GM23338 (cell line): ENCODE data around the gene PVALB. TPM values are rescaled to one million over a fixed set of nuclear protein-coding genes. Genes with fewer than 3 reads are reported as not detected.

ENCODE experiments used
- ATAC-seq: fragments of 200-7000 bp; cut with Tn5 transposase; 3 replicates; pipeline ENCODE4 v1.9.1; 2020
- DNase-seq: peaks from one replicate; pipeline ENCODE4 v3.0.0-alpha.2; 2015; ENCODE audit warnings: low spot score
- H2AFZ ChIP-seq: fragments of 200-600 bp; sonication (generic); 2 replicates; pipeline ENCODE4 v1.8.0; 2016; ENCODE audit warnings: antibody characterized with exemption, mild to moderate bottlenecking, moderate library complexity
- H3F3A ChIP-seq: fragments of 200-600 bp; sonication (generic); replicated peaks from 2 replicates; pipeline ENCODE4 v1.8.0; 2017; ENCODE audit warnings: antibody characterized with exemption, mixed run types, low read depth
- H3K27ac ChIP-seq: fragments of 200-600 bp; sonication (generic); 2 replicates; pipeline ENCODE4 v1.6.1; 2016; ENCODE audit warnings: low read depth
- H3K27me3 ChIP-seq: fragments of 200-600 bp; sonication (generic); 2 replicates; pipeline ENCODE4 v1.8.0; 2016; ENCODE audit warnings: mild to moderate bottlenecking, mixed run types, moderate library complexity; ENCODE audit not compliant: insufficient read depth
- H3K36me3 ChIP-seq: fragments of 200-600 bp; sonication (generic); 2 replicates; pipeline ENCODE4 v1.8.0; 2016; ENCODE audit warnings: mild to moderate bottlenecking; ENCODE audit not compliant: insufficient read depth
- H3K4me1 ChIP-seq: fragments of 200-600 bp; sonication (generic); 2 replicates; pipeline ENCODE4 v1.8.0; 2016; ENCODE audit warnings: mild to moderate bottlenecking, moderate library complexity; ENCODE audit not compliant: insufficient read depth
- H3K4me2 ChIP-seq: fragments of 200-600 bp; sonication (generic); 2 replicates; pipeline ENCODE4 v1.7.1; 2017; ENCODE audit warnings: mixed run types
- H3K4me3 ChIP-seq: fragments of 200-600 bp; sonication (generic); 2 replicates; pipeline ENCODE4 v1.6.1; 2016; ENCODE audit warnings: mixed run types
- H3K79me2 ChIP-seq: fragments of 200-600 bp; sonication (generic); replicated peaks from 2 replicates; pipeline ENCODE4 v1.8.0; 2017; ENCODE audit warnings: mild to moderate bottlenecking; ENCODE audit not compliant: insufficient read depth
- H3K9me2 ChIP-seq: fragments of 200-600 bp; sonication (generic); 2 replicates; pipeline ENCODE4 v1.8.0; 2017; ENCODE audit not compliant: insufficient read depth
- H4K20me1 ChIP-seq: fragments of 200-600 bp; sonication (generic); replicated peaks from 2 replicates; pipeline ENCODE4 v1.8.0; 2017; ENCODE audit warnings: mild to moderate bottlenecking; ENCODE audit not compliant: insufficient read depth
- H3K27ac Mint-ChIP-seq: 2 replicates; pipeline ENCODE4 v1.8.0; 2020; ENCODE audit warnings: inconsistent platforms, mild to moderate bottlenecking, moderate library complexity, mixed read lengths
- H3K27me3 Mint-ChIP-seq: 3 replicates; pipeline ENCODE4 v1.8.0; 2022; ENCODE audit warnings: low read depth, mild to moderate bottlenecking, moderate library complexity, mixed read lengths, inconsistent platforms; ENCODE audit not compliant: insufficient read depth, poor library complexity
- H3K36me3 Mint-ChIP-seq: 3 replicates; pipeline ENCODE4 v1.8.0; 2021; ENCODE audit warnings: low read depth, mild to moderate bottlenecking, inconsistent platforms, moderate library complexity, mixed read lengths
- H3K4me1 Mint-ChIP-seq: 3 replicates; pipeline ENCODE4 v1.8.0; 2020; ENCODE audit warnings: mild to moderate bottlenecking, inconsistent platforms, mixed read lengths
- H3K4me3 Mint-ChIP-seq: 3 replicates; pipeline ENCODE4 v1.8.0; 2021; ENCODE audit warnings: moderate library complexity, mild to moderate bottlenecking, inconsistent platforms, mixed read lengths
- H3K9me3 Mint-ChIP-seq: 3 replicates; pipeline ENCODE4 v1.8.0; 2020; ENCODE audit warnings: moderate library complexity, mild to moderate bottlenecking, inconsistent platforms, mixed read lengths
- CREB1 ChIP-seq: fragments of 250-450 bp; sonication (Bioruptor Pico); IDR thresholded peaks from 2 replicates; pipeline ENCODE4 v1.5.0; 2020; ENCODE audit warnings: low read depth, mild to moderate bottlenecking, moderate library complexity
- EZH2 ChIP-seq: fragments of 200-600 bp; sonication (generic); IDR thresholded peaks from one replicate; pipeline ENCODE4 v1.8.0; 2017; ENCODE audit warnings: antibody characterized with exemption, mild to moderate bottlenecking, low read depth; ENCODE audit not compliant: unreplicated experiment
- JUNB ChIP-seq: IDR thresholded peaks from one replicate; pipeline ENCODE4 v1.6.1; 2016; ENCODE audit warnings: antibody characterized with exemption; ENCODE audit not compliant: unreplicated experiment
- NANOG ChIP-seq: IDR thresholded peaks from 2 replicates; pipeline ENCODE4 v1.6.1; 2016; ENCODE audit warnings: antibody characterized with exemption, borderline replicate concordance
- POLR2AphosphoS5 ChIP-seq: IDR thresholded peaks from 2 replicates; pipeline ENCODE4 v1.6.1; 2016; ENCODE audit warnings: antibody characterized with exemption, low read depth
- STAT1 ChIP-seq: IDR thresholded peaks from one replicate; pipeline ENCODE4 v1.6.1; 2016; ENCODE audit warnings: antibody characterized with exemption; ENCODE audit not compliant: unreplicated experiment
- ZNF114 ChIP-seq: fragments of 250-450 bp; sonication (Bioruptor Pico); IDR thresholded peaks from 2 replicates; pipeline ENCODE4 v1.5.0; 2020; ENCODE audit warnings: mild to moderate bottlenecking, moderate library complexity
- ZNF331 ChIP-seq: fragments of 250-450 bp; sonication (Bioruptor Pico); IDR thresholded peaks from 2 replicates; pipeline ENCODE4 v1.5.0; 2020; ENCODE audit warnings: low read depth, mild to moderate bottlenecking, moderate library complexity
- polyA plus RNA-seq: library from polyadenylated mRNA; unstranded; fragments of >200 nt; fragmentation: Nextera tagmentation; extraction: Ambion mirVana; gene quantifications from 2 replicates; pipeline ENCODE4 v1.2.1, GENCODE V29; 2016
- total RNA-seq: library from RNA; depleted of rRNA; stranded (reverse); fragments of >200 nt; shearing (Covaris generic); gene quantifications from 2 replicates; pipeline ENCODE4 v1.2.3, GENCODE V29; 2014
- TF ChIP-seq, protein P1 (sequence below): fragments of 250-450 bp; sonication (Bioruptor Pico); IDR thresholded peaks from 2 replicates; pipeline ENCODE4 v1.5.0; 2020; ENCODE audit warnings: mild to moderate bottlenecking, moderate library complexity
- TF ChIP-seq, protein P2 (sequence below): IDR thresholded peaks from 2 replicates; pipeline ENCODE4 v1.6.1; 2016; ENCODE audit warnings: antibody characterized with exemption
- TF ChIP-seq, protein P3 (sequence below): IDR thresholded peaks from one replicate; pipeline ENCODE4 v1.6.1; 2018; ENCODE audit warnings: antibody characterized with exemption; ENCODE audit not compliant: unreplicated experiment

PVALB gene
- total and polyA plus RNA-seq, 2 experiments from 2014 or later, result 7.9 TPM; not detected in 1

DNA sequence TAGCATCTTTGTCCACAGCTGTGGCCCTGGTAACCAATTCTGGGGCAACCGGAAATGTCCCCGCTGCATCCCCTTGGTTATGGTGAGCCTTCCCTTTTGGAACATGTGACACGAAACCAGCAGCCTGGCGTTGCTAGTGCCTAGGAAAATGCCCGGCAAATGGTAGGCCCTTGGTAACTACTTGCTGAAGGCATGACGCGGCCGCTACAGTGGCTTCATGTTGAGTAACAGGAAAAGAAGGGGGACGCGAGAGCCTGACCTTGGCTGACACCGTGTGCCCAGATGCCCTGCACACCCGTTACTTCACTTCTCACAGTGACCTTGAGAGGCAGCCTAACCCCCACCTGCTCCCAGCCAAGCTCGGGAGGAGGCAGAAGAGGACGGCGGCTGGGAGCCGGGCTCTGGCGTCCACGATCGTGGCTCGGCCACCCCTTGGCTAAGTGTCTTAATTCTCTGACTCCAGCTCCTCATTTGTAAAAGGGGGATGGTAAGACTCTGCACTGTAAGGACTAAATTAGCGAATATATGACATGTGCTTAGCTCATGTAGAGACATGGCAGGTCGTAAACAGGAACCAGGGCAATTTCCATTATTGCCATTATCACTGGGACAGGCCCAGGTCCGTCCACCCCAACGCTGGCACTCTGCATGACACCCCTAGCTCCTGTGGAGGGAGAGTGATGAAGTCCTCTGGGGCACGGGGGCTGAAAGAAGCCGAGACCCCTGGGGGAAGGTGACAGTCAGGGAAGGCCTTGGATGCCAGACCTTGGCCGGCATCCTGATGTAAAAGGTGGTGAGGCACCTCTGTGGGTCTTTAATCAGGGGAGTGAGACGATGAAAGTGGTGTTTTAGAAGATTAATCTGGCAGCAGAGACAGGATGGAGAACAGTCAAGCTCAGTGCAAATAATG is 59.8 kb downstream of the PVALB start (continued):
- TF ChIP-seq, protein P1, sequence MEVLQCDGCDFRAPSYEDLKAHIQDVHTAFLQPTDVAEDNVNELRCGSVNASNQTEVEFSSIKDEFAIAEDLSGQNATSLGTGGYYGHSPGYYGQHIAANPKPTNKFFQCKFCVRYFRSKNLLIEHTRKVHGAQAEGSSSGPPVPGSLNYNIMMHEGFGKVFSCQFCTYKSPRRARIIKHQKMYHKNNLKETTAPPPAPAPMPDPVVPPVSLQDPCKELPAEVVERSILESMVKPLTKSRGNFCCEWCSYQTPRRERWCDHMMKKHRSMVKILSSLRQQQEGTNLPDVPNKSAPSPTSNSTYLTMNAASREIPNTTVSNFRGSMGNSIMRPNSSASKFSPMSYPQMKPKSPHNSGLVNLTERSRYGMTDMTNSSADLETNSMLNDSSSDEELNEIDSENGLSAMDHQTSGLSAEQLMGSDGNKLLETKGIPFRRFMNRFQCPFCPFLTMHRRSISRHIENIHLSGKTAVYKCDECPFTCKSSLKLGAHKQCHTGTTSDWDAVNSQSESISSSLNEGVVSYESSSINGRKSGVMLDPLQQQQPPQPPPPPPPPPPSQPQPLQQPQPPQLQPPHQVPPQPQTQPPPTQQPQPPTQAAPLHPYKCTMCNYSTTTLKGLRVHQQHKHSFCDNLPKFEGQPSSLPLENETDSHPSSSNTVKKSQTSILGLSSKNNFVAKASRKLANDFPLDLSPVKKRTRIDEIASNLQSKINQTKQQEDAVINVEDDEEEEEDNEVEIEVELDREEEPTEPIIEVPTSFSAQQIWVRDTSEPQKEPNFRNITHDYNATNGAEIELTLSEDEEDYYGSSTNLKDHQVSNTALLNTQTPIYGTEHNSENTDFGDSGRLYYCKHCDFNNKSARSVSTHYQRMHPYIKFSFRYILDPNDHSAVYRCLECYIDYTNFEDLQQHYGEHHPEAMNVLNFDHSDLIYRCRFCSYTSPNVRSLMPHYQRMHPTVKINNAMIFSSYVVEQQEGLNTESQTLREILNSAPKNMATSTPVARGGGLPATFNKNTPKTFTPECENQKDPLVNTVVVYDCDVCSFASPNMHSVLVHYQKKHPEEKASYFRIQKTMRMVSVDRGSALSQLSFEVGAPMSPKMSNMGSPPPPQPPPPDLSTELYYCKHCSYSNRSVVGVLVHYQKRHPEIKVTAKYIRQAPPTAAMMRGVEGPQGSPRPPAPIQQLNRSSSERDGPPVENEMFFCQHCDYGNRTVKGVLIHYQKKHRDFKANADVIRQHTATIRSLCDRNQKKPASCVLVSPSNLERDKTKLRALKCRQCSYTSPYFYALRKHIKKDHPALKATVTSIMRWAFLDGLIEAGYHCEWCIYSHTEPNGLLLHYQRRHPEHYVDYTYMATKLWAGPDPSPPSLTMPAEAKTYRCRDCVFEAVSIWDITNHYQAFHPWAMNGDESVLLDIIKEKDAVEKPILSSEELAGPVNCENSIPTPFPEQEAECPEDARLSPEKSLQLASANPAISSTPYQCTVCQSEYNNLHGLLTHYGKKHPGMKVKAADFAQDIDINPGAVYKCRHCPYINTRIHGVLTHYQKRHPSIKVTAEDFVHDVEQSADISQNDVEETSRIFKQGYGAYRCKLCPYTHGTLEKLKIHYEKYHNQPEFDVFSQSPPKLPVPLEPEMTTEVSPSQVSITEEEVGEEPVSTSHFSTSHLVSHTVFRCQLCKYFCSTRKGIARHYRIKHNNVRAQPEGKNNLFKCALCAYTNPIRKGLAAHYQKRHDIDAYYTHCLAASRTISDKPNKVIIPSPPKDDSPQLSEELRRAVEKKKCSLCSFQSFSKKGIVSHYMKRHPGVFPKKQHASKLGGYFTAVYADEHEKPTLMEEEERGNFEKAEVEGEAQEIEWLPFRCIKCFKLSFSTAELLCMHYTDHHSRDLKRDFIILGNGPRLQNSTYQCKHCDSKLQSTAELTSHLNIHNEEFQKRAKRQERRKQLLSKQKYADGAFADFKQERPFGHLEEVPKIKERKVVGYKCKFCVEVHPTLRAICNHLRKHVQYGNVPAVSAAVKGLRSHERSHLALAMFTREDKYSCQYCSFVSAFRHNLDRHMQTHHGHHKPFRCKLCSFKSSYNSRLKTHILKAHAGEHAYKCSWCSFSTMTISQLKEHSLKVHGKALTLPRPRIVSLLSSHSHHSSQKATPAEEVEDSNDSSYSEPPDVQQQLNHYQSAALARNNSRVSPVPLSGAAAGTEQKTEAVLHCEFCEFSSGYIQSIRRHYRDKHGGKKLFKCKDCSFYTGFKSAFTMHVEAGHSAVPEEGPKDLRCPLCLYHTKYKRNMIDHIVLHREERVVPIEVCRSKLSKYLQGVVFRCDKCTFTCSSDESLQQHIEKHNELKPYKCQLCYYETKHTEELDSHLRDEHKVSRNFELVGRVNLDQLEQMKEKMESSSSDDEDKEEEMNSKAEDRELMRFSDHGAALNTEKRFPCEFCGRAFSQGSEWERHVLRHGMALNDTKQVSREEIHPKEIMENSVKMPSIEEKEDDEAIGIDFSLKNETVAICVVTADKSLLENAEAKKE (CRISPR knock-in tag), result no peak
- TF ChIP-seq ZNF331 (CRISPR knock-in tag) (no peak), POLR2AphosphoS5 (no peak), NANOG (no peak), CREB1 (CRISPR knock-in tag) (no peak), JUNB (no peak)
- TF ChIP-seq, protein P2, sequence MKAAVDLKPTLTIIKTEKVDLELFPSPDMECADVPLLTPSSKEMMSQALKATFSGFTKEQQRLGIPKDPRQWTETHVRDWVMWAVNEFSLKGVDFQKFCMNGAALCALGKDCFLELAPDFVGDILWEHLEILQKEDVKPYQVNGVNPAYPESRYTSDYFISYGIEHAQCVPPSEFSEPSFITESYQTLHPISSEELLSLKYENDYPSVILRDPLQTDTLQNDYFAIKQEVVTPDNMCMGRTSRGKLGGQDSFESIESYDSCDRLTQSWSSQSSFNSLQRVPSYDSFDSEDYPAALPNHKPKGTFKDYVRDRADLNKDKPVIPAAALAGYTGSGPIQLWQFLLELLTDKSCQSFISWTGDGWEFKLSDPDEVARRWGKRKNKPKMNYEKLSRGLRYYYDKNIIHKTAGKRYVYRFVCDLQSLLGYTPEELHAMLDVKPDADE, result no peak

DNA sequence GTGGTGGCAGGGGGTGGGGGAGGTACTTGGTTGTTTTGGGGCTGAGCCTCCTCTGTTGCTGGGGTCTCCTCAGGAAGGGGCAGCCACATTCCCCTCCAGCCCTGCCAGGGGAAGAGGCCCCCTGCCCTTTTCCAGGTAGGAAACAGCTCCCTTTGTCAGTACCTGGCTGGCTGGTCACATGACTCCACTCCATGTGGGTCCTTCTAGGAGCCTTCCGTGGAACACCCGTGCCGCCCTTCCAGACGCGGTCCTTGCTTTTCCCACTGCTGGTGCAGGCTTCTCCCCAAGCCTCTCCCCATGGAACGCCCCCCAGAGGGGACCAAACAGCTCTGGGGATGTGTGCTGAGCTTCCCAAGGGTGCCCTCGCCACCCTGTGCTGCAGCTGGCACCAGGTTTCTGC is 60.8 kb downstream of the PVALB start:
- Histone ChIP-seq H2AFZ (peak overlapping the region; percentile 76; the same call in 1 of the 2 replicates), H4K20me1 (no peaks in the 10 kb centered on the region), H3K79me2 (no peaks in the 10 kb centered on the region), H3K36me3 (no peaks in the 10 kb centered on the region), H3K9me2 (no peaks in the 10 kb centered on the region), H3K27ac (no peak overlapping the region), H3K4me2 (no peak overlapping the region), H3K27me3 (no peaks in the 10 kb centered on the region), H3K4me1 (no peaks in the 10 kb centered on the region), H3F3A (no peaks in the 10 kb centered on the region), H3K4me3 (no peak overlapping the region)
- Mint-ChIP-seq H3K36me3 (no peaks in the 10 kb centered on the region), H3K27ac (no peak overlapping the region), H3K27me3 (peaks cover 10% of the 10 kb centered on the region), H3K9me3 (no peaks in the 10 kb centered on the region; the same call in 2 of the 3 replicates), H3K4me3 (no peak overlapping the region), H3K4me1 (peaks cover 11% of the 10 kb centered on the region)
- ATAC-seq (no peak), DNase-seq (no peak)
- TF ChIP-seq, protein P3, sequence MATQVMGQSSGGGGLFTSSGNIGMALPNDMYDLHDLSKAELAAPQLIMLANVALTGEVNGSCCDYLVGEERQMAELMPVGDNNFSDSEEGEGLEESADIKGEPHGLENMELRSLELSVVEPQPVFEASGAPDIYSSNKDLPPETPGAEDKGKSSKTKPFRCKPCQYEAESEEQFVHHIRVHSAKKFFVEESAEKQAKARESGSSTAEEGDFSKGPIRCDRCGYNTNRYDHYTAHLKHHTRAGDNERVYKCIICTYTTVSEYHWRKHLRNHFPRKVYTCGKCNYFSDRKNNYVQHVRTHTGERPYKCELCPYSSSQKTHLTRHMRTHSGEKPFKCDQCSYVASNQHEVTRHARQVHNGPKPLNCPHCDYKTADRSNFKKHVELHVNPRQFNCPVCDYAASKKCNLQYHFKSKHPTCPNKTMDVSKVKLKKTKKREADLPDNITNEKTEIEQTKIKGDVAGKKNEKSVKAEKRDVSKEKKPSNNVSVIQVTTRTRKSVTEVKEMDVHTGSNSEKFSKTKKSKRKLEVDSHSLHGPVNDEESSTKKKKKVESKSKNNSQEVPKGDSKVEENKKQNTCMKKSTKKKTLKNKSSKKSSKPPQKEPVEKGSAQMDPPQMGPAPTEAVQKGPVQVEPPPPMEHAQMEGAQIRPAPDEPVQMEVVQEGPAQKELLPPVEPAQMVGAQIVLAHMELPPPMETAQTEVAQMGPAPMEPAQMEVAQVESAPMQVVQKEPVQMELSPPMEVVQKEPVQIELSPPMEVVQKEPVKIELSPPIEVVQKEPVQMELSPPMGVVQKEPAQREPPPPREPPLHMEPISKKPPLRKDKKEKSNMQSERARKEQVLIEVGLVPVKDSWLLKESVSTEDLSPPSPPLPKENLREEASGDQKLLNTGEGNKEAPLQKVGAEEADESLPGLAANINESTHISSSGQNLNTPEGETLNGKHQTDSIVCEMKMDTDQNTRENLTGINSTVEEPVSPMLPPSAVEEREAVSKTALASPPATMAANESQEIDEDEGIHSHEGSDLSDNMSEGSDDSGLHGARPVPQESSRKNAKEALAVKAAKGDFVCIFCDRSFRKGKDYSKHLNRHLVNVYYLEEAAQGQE, result no peak
- no peak for TF ChIP-seq NANOG
- TF ChIP-seq ZNF114, result no peak
- no peak for TF ChIP-seq STAT1
- TF ChIP-seq, protein P2, result no peak
- TF ChIP-seq ZNF331 (CRISPR knock-in tag), result no peak
- TF ChIP-seq CREB1 (CRISPR knock-in tag), result no peak
- no peak for TF ChIP-seq JUNB
- no peak for TF ChIP-seq EZH2
